ENCODE results near the gene CLEC18A. TPM values are rescaled to one million over a fixed set of nuclear protein-coding genes. Genes with fewer than 3 reads are reported as not detected.
A peak's percentile ranks its signal among the peaks of the same experiment; 100 is the strongest.

The CLEC18A gene
- total RNA-seq, 1 donor from 2014 or later = 1.1 TPM

DNA sequence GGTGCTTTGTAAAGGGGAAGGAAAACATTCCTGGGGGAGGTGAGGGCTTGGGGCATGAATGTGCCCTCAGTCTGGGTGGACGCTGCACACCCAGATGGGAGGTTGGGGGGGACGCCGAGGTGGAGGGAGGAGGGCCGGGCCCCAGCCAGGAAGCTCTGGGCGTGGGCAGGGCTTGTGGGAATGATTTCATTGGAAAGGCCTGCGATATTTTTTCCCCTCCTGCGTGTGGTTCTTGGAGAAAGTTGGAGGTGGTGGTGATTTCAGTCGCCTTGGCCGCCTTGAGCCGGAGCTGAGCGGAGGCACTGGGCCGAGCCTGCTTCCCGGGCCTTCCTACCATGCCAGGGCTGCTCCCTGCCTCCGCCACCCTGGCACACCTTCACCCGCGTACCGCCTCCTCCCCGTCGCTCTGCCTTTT, 26.4 kb upstream of the CLEC18A start:
- Mint-ChIP-seq H3K4me3 (ENCODE audit: unreplicated experiment) (peak overlapping the region; percentile 60), H3K36me3 (ENCODE audit: unreplicated experiment) (peaks cover 3% of the 10 kb centered on the region), H3K9me3 (ENCODE audit: unreplicated experiment) (no peaks in the 10 kb centered on the region), H3K27ac (ENCODE audit: unreplicated experiment) (peak overlapping the region; percentile 96), H3K4me1 (ENCODE audit: unreplicated experiment) (peaks cover 73% of the 10 kb centered on the region), H3K27me3 (ENCODE audit: unreplicated experiment) (no peaks in the 10 kb centered on the region)
- DNase-seq (ENCODE audit: extremely low spot score, unreplicated experiment) = no peak
- TF ChIP-seq, protein P1, sequence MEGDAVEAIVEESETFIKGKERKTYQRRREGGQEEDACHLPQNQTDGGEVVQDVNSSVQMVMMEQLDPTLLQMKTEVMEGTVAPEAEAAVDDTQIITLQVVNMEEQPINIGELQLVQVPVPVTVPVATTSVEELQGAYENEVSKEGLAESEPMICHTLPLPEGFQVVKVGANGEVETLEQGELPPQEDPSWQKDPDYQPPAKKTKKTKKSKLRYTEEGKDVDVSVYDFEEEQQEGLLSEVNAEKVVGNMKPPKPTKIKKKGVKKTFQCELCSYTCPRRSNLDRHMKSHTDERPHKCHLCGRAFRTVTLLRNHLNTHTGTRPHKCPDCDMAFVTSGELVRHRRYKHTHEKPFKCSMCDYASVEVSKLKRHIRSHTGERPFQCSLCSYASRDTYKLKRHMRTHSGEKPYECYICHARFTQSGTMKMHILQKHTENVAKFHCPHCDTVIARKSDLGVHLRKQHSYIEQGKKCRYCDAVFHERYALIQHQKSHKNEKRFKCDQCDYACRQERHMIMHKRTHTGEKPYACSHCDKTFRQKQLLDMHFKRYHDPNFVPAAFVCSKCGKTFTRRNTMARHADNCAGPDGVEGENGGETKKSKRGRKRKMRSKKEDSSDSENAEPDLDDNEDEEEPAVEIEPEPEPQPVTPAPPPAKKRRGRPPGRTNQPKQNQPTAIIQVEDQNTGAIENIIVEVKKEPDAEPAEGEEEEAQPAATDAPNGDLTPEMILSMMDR (IDR thresholded peaks at IDR 0.05) = no peak

DNA sequence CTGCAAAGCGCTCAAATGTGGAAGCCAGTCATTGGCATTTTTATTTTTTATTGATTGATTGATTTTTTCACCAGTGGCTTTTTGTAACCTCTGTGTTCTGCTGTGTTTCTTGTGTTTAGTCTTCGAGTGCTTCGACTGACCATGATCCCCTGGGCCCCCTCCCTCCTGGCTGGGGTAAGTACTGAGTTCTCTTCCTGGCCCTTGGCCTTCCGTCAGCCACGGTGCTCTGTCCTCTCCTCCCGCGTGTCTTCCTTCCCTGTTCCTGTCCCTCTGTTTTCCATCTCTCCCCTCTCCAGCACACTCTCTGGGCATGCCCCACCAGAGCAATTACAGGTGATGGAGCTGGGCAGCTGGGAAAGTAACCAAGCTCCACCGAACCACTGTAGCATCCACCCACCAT, 25.8 kb upstream of the CLEC18A start:
- Mint-ChIP-seq H3K9me3 (ENCODE audit: unreplicated experiment) (no peaks in the 10 kb centered on the region), H3K4me1 (ENCODE audit: unreplicated experiment) (peaks cover 73% of the 10 kb centered on the region), H3K27me3 (ENCODE audit: unreplicated experiment) (no peaks in the 10 kb centered on the region), H3K36me3 (ENCODE audit: unreplicated experiment) (peaks cover 2% of the 10 kb centered on the region), H3K27ac (ENCODE audit: unreplicated experiment) (peak overlapping the region; percentile 96), H3K4me3 (ENCODE audit: unreplicated experiment) (peak overlapping the region; percentile 60)
- TF ChIP-seq, protein P1 (IDR thresholded peaks at IDR 0.05) = no peak
- no peak for DNase-seq (ENCODE audit: extremely low spot score, unreplicated experiment)

DNA sequence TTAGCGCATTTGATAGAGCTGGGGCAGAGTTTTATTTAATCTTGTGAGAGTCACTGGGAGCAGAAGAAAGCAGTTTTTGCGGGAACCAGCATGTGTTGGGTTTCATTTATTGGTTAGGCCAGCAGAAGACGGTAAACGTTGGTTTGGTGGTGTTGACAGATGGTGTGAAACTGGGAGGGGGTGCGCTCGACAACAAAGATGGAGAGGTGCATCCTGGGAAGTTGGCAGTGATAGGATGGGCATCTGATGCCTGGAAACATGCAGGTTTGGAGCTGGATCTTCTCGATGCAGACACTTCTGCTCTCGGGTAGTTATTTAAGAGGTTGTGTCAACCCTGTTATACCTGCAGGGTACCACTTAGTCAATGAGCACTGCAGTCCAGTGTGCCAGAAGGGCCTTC, 24.9 kb upstream of the CLEC18A start:
- Mint-ChIP-seq H3K27me3 (ENCODE audit: unreplicated experiment) (no peaks in the 10 kb centered on the region), H3K36me3 (ENCODE audit: unreplicated experiment) (peaks cover 2% of the 10 kb centered on the region), H3K9me3 (ENCODE audit: unreplicated experiment) (no peaks in the 10 kb centered on the region), H3K4me1 (ENCODE audit: unreplicated experiment) (peaks cover 71% of the 10 kb centered on the region), H3K4me3 (ENCODE audit: unreplicated experiment) (no peak overlapping the region), H3K27ac (ENCODE audit: unreplicated experiment) (peak overlapping the region; percentile 96)
- DNase-seq (ENCODE audit: extremely low spot score, unreplicated experiment) = no peak
- TF ChIP-seq, protein P1 (IDR thresholded peaks at IDR 0.05) = no peak

DNA sequence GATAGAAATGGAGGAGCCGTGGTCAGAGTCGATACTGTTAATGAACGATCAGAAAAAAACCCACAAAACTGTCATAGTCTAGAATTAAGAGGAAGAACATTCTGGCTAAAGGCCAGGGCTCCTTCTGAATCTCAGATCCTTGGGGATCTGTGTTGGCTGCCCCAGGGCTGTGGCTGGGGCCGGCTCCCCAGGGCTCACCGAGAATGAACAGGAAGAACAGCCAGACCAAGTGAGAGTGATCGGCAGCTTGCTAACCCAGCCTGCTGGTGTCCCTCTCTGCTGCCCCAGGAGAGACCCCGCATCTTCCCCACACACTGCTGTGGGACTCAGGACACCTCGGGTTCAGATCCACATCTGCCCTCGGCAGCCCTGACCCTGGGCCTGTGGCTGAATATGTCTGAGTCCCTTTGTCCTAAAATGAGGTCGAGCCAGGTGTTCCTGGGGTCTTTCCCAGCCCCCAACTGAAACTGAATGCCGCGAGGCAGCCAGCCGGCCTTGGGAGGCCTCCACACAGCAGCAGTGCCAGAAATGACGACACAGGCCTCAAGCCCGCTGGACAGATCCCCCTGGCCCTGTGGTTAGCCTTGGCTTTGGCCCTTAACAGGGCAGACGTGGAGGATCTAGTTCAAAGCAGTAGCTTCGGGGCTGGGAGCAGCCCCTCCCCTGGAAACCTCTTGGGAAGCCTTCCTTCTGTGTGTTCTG, 23.9 kb upstream of the CLEC18A start:
- DNase-seq (ENCODE audit: extremely low spot score, unreplicated experiment) = no peak
- H3K27ac Mint-ChIP-seq (ENCODE audit: unreplicated experiment) = peak overlapping the region; percentile 84
- H3K4me3 Mint-ChIP-seq (ENCODE audit: unreplicated experiment) = peak overlapping the region; percentile 5
- peaks cover 8% of the 10 kb centered on the region for H3K36me3 Mint-ChIP-seq (ENCODE audit: unreplicated experiment)
- H3K27me3 Mint-ChIP-seq (ENCODE audit: unreplicated experiment) = no peaks in the 10 kb centered on the region
- TF ChIP-seq, protein P1 (IDR thresholded peaks at IDR 0.05) = no peak
- H3K9me3 Mint-ChIP-seq (ENCODE audit: unreplicated experiment) = no peaks in the 10 kb centered on the region
- H3K4me1 Mint-ChIP-seq (ENCODE audit: unreplicated experiment) = peaks cover 66% of the 10 kb centered on the region

DNA sequence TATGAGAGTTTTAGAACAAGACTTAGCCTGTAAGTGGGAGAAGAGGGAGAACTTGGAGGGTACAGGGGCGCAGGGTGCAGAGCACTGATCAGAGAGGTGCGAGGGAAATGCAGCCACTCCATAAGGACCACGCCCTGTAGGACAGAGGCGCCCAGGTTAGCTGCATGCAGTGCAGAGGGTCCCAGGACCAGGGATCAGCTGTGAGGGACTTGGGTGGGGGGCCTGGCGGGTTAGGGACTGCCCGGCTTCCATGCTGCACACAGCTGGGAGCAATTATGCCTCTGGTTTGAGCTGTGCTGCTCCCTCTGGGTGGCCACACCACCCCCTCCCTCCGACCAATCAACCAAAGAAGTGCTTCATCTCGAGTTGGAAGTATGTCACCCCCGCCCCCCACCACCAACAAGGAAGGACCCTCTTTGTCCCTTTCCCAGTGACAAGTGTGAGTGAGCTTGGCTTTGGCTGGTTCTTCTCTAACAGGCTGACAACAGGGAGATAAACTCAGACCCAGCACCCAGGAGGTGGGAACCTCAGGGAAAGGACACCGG, 22.2 kb upstream of the CLEC18A start:
- no peak for DNase-seq (ENCODE audit: extremely low spot score, unreplicated experiment)
- H3K27ac Mint-ChIP-seq (ENCODE audit: unreplicated experiment) = no peak overlapping the region
- no peak overlapping the region for H3K4me3 Mint-ChIP-seq (ENCODE audit: unreplicated experiment)
- TF ChIP-seq, protein P1 (IDR thresholded peaks at IDR 0.05) = no peak
- H3K9me3 Mint-ChIP-seq (ENCODE audit: unreplicated experiment) = no peaks in the 10 kb centered on the region
- H3K4me1 Mint-ChIP-seq (ENCODE audit: unreplicated experiment) = peaks cover 53% of the 10 kb centered on the region
- peaks cover 13% of the 10 kb centered on the region for H3K36me3 Mint-ChIP-seq (ENCODE audit: unreplicated experiment)
- H3K27me3 Mint-ChIP-seq (ENCODE audit: unreplicated experiment) = no peaks in the 10 kb centered on the region
